ENCODE measurements around the gene KSR2. TPM values are rescaled to one million over a fixed set of nuclear protein-coding genes. Genes with fewer than 3 reads are reported as not detected.

The KSR2 gene
- total RNA-seq, 2 donors from 2014 or later = 0.07 TPM; not detected in 1

GRCh38 chr12:117421987-117422386 is 546.8 kb downstream of the KSR2 start:
- H3K4me3 ChIP-seq = no peak overlapping the region
- DNase-seq (ENCODE audit: low spot score) (no peak), ATAC-seq (ENCODE audit: insufficient number of reproducible peaks, low FRiP score, low read depth) (no peak)
- H3K9me3 ChIP-seq = no peaks in the 10 kb centered on the region
- TF ChIP-seq, protein P1, sequence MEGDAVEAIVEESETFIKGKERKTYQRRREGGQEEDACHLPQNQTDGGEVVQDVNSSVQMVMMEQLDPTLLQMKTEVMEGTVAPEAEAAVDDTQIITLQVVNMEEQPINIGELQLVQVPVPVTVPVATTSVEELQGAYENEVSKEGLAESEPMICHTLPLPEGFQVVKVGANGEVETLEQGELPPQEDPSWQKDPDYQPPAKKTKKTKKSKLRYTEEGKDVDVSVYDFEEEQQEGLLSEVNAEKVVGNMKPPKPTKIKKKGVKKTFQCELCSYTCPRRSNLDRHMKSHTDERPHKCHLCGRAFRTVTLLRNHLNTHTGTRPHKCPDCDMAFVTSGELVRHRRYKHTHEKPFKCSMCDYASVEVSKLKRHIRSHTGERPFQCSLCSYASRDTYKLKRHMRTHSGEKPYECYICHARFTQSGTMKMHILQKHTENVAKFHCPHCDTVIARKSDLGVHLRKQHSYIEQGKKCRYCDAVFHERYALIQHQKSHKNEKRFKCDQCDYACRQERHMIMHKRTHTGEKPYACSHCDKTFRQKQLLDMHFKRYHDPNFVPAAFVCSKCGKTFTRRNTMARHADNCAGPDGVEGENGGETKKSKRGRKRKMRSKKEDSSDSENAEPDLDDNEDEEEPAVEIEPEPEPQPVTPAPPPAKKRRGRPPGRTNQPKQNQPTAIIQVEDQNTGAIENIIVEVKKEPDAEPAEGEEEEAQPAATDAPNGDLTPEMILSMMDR (IDR thresholded peaks at IDR 0.05) = no peak
- no peaks in the 10 kb centered on the region for H3K36me3 ChIP-seq
- no peak overlapping the region for H3K27ac ChIP-seq
- no peaks in the 10 kb centered on the region for H3K27me3 ChIP-seq (replicated peaks; ENCODE audit: insufficient read depth)
- H3K4me1 ChIP-seq (ENCODE audit: control insufficient read depth in 1 of 2, low read depth in 2 of 2) = no peaks in the 10 kb centered on the region

DNA sequence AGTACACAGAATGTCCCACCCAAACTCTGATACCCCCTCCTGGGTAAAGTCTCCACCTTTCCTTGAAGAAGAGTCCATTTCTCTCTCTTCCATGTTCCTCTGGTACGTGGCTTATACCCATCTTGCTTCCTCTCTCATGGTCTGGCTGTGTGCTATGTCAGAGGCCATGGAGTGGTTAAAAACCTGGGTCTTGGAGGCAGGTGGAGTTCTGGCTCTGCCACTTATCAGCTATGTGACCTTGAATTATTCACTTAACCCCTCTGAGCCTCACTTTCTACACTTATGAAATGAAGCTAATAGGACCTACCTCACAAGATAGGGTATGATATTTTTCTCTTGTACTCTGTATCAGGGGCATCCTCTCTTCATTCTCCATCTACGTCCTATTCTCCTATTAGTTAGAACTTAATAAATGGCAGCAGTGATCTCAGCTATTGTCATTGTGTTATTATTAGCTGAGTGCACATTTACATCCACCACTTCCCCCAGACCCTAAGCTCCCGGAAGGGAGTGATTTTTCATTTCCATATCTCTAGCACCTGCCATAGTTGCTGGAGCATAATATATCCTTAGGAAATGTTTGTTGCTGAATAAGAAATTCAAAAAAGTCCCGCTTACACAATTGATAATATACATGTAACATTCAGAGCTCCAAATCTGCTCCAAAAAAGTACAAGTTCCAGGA is 547.6 kb downstream of the KSR2 start:
- H3K36me3 ChIP-seq = no peaks in the 10 kb centered on the region
- ATAC-seq (ENCODE audit: insufficient number of reproducible peaks, low FRiP score, low read depth) (no peak), DNase-seq (ENCODE audit: low spot score) (no peak)
- no peaks in the 10 kb centered on the region for H3K4me1 ChIP-seq (ENCODE audit: control insufficient read depth in 1 of 2, low read depth in 2 of 2)
- H3K27ac ChIP-seq = no peak overlapping the region
- TF ChIP-seq, protein P1 (IDR thresholded peaks at IDR 0.05) = no peak
- H3K9me3 ChIP-seq = no peaks in the 10 kb centered on the region
- H3K4me3 ChIP-seq = no peak overlapping the region
- no peaks in the 10 kb centered on the region for H3K27me3 ChIP-seq (replicated peaks; ENCODE audit: insufficient read depth)

DNA sequence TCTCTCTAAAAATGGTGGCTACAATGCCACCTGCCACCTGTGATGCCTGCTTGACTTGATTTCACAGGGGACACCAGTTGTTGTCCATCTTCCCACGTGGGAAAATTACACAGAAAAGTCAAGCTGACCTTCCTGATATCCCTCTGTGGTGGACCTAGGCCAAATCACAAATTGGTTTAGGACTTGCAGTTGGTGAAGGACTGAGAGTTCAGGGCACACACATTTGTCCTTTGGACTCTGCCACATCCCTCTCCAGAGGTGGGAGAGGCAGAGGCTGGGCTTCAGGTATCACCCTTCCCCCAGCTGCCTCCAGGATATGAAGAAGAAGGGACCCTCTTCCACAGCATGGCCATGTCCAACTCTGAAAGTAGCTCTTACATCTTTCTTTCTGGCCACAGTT is 551.8 kb downstream of the KSR2 start:
- Histone ChIP-seq H3K27me3 (replicated peaks; ENCODE audit: insufficient read depth) (no peaks in the 10 kb centered on the region), H3K9me3 (no peaks in the 10 kb centered on the region), H3K27ac (no peak overlapping the region), H3K4me3 (no peak overlapping the region), H3K4me1 (ENCODE audit: control insufficient read depth in 1 of 2, low read depth in 2 of 2) (no peaks in the 10 kb centered on the region), H3K36me3 (no peaks in the 10 kb centered on the region)
- TF ChIP-seq, protein P1 (IDR thresholded peaks at IDR 0.05) = no peak
- ATAC-seq (ENCODE audit: insufficient number of reproducible peaks, low FRiP score, low read depth) = no peak
- no peak for DNase-seq (ENCODE audit: low spot score)

GRCh38 chr12:117412465-117413188 is 556.2 kb downstream of the KSR2 start:
- H3K36me3 ChIP-seq = no peaks in the 10 kb centered on the region
- no peaks in the 10 kb centered on the region for H3K9me3 ChIP-seq
- DNase-seq (ENCODE audit: low spot score) = no peak
- H3K27me3 ChIP-seq (replicated peaks; ENCODE audit: insufficient read depth) = no peaks in the 10 kb centered on the region
- H3K27ac ChIP-seq = no peak overlapping the region
- ATAC-seq (ENCODE audit: insufficient number of reproducible peaks, low FRiP score, low read depth) = no peak
- TF ChIP-seq, protein P1 (IDR thresholded peaks at IDR 0.05) = no peak
- no peak overlapping the region for H3K4me3 ChIP-seq
- H3K4me1 ChIP-seq (ENCODE audit: control insufficient read depth in 1 of 2, low read depth in 2 of 2) = peaks cover 0 to 3% of the 10 kb centered on the region in 2 donors

DNA sequence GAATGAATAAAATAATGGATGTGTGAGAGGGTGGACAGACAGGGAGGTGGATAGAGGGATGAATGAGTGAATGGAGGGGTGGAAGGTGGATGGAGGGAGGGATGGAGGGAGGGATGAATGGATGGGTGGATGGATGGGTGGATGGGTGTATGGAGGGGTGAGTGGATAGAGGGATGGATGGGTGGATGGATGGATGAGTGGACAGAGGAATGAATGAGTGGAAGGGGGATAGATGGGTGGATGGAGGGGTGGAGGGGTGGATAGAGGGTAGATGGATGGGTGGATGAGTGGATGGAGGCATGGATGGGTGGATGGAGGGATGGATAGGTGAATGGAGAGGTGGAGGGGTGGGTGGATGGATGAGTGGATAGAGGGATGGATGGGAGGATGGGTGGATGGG is 559.5 kb downstream of the KSR2 start:
- H3K9me3 ChIP-seq = no peaks in the 10 kb centered on the region
- TF ChIP-seq, protein P1 (IDR thresholded peaks at IDR 0.05) = no peak
- H3K27me3 ChIP-seq (replicated peaks; ENCODE audit: insufficient read depth) = no peaks in the 10 kb centered on the region
- H3K36me3 ChIP-seq = no peaks in the 10 kb centered on the region
- H3K4me3 ChIP-seq = no peak overlapping the region
- DNase-seq (ENCODE audit: low spot score) = no peak
- H3K27ac ChIP-seq = no peak overlapping the region
- H3K4me1 ChIP-seq (ENCODE audit: control insufficient read depth in 1 of 2, low read depth in 2 of 2) = peaks cover 0 to 3% of the 10 kb centered on the region in 2 donors
- no peak for ATAC-seq (ENCODE audit: insufficient number of reproducible peaks, low FRiP score, low read depth)
